Right renal cortex interstitium (tissue), 3 donors: ENCODE data around the gene RPTOR. TPM values are rescaled to one million over a fixed set of nuclear protein-coding genes. Genes with fewer than 3 reads are reported as not detected.

ENCODE experiments used
- DNase-seq, 3 donors: peaks; one replicate each; pipeline ENCODE4 v3.0.0-alpha.2; 2013; ENCODE audit warnings: low read depth in 3 of 3, low spot score in 2 of 3
- polyA plus RNA-seq, 3 donors: library from polyadenylated mRNA; unstranded; fragments of 120-200 nt; gene quantifications; one replicate each; pipeline ENCODE4 v1.2.1, GENCODE V29; 2013; ENCODE audit not compliant: insufficient read length in 3 of 3

RPTOR gene
- polyA plus RNA-seq, 3 donors, result 16.7 to 18.7 (median 17.1) TPM

DNA sequence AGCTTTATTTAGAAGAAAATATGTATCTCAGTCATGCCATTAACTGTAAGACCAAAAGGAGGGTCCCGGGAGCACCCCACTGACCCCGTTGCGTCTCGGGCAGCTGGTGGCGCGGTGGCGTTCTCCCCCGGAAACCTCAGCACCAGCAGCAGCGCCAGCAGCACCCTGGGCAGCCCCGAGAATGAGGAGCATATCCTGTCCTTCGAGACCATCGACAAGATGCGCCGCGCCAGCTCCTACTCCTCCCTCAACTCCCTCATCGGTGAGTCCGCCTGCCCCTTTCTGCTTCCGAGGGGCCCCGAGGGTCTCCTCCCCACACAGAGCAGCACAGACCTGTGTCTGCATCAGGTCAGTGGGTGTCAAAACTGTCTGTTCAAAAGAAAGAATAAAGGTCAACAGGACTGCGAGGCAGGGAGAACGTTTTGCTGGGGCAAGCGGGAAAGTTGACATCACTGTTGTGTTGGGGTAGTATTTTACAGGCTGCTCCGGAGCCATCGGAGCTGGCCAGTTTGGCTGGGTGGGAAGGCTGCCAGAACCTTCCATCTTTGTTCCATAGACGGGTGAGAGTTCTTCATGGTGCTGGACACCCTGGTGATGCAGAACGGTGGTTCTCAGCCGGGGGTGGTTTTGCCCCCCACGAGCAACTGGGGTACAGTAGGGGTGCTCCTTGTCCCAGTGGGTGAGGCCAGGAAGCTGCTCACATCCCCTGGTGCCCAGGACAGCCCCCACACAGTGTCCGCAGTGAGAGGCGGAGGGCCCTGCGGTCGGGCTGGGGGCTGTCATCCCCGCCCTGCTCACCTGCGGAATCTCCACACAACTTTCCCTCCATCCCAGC lies 349.2 kb downstream of the RPTOR start:
- DNase-seq, result no peak

DNA sequence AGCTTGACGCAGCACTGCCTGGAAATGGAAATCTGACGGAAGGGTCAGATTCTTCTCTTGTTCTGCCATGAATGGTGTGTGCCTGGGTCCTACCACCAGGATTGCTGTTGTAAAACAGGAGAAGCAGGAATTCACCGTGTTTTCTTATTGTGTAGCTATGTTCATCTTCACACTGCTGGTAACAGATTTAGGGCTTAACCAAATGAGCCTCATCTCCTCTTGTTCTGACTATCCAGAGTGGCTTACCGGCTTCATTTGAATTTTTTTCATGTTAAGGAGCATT lies 349.7 kb downstream of the RPTOR start:
- DNase-seq, result no peak

DNA sequence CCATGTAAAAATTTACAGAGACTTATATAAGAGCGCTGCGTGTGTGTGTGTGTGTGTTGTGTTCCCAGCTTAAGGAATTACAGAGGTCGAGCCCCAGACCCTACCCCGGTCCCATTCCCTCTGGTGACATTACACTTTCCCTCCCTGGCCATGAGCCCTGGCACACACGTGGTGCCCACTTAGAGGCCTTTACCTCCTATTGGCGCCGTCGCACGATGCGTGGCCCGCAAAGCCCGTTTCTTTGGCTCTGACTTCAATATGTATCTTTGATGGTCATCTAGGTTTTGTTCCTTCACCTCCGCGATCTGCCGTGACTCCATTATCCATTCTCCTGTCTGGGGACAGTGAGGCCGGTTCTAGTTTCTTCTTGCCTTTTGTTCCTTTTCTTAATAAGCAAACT lies 350.1 kb downstream of the RPTOR start:
- no peak for DNase-seq

DNA sequence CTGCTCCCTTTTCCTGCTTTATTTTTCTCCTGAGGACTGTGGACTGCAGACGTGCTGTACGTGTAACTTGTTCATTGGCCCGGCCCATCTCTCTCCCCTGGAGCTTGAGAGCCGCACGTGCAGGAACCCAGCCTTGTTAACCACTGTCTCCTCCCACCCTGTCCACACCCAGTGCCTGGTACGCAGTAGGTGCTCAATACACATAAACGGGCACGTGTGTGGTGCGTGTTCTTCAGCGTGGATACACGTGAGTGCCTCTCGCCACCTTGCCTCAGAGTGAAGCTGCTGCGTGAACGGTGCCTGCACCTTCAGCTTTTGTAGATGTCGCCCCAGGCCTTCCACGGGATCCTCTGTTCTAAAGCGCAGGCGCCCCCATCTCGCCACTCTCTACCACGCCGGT lies 350.7 kb downstream of the RPTOR start:
- no peak for DNase-seq

DNA sequence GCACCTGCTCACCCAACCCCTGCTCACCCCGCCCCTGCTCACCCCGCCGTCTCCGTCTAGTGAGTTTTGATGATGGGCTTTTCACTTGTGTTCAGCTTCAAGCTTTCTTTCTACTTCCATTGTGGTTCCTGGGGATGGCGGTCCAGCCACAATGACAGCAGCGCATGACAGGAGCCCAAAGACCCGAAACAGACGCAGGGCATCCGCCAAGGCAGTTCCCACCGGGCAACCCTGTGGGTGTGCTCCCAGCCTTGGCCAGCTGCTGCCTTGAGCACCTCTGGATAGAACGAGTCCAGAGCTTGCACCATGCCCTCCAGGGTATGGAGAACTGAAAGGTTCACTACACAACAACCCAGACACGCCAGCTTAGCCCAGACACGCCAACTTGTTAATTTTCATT lies 354.1 kb downstream of the RPTOR start:
- no peak for DNase-seq

DNA sequence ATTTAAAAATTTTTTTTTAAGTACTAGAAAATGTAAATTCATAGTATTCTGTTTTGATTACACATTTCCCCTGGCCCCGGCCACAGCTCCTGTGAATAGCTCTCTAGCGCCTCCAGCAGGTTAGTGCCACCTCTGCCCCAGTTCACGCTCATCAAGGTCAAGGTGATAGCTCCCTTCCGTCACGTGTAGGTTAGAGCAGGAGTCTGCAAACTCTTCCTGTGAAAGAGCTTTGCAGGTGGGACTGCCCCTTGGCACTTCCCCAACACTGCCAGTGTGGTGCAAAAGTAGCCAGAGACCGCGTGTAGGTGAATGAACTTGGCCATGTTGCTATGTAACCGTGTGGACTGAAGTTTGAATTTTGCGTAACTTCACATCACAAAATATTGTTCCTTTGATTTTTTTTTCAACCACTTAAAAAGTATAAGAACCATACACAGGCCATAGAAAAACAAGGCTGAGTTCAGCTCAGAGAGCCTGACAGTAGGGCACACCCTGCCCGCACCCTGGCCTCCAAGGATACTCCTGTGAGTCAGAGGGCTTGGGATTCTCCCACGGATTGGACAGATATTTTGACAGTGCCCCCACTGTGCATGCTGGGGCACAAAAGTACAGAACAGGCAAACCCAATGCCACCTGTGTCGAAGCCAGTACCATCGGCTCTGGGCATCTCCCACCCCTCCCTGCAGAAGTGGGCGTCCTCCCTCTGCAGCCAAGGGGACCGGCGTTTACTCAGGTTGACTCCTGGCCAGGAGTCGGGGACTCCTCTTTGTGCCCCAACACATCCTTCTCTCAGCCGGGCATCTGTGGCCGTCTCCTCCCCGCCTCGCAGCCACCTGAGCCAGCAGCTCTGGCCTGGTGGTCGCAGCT lies 355.0 kb downstream of the RPTOR start:
- no peak for DNase-seq

DNA sequence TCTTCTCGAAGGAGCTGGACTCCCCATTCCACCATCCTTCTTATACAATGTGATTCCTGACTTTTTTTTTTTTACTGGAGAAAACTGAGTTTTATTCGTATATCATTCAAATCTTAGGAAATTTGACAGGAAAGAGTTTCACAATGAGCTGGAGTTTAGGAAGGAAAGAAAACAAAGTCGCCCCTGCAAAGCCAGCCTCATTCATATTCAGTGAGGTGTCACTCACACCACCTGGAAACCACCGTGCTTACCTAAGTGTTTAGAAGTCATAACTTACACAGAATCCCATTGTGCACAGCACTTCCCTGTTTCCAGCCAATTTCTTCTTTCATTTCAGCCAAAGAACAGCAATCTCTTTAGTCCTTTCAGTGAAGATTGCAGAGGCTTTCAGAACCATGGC lies 356.7 kb downstream of the RPTOR start:
- DNase-seq, result no peak

DNA sequence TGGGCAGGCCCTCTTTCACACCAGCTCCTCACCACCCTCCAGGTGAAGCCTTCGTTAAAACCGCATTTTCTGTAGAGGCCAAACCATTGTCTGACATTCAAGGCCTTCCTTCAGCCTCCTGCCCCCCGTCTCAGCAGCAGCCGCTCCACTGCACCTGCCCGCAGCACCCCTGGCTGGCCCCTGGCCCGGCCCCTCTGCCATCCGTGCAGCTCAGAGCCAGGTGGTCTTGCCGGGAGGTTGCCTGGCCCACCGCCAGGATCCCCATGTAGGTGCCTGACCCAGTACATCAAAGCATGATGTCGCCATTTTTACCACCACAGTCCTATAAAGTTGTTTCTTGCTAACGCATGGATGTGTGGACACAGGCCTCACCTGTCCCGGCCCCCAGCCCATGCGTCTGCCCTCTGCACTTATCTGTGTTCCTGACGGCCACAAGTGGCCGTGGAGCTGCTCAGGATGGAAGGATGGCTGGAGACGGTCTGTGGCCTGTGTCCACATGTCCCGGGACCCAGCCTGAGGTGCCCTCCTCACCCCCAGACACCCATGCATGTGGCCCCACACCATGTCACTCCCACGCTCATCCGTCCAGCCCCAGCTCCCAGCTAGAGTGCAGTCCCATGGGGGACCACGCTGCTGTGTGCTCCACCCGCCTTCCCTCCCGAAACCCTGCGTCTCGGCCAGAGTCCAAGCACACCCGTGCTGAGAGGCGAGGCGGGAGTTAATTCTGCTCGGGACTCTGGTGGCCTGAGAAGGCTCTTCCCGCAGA lies 357.7 kb downstream of the RPTOR start:
- DNase-seq, result no peak

DNA sequence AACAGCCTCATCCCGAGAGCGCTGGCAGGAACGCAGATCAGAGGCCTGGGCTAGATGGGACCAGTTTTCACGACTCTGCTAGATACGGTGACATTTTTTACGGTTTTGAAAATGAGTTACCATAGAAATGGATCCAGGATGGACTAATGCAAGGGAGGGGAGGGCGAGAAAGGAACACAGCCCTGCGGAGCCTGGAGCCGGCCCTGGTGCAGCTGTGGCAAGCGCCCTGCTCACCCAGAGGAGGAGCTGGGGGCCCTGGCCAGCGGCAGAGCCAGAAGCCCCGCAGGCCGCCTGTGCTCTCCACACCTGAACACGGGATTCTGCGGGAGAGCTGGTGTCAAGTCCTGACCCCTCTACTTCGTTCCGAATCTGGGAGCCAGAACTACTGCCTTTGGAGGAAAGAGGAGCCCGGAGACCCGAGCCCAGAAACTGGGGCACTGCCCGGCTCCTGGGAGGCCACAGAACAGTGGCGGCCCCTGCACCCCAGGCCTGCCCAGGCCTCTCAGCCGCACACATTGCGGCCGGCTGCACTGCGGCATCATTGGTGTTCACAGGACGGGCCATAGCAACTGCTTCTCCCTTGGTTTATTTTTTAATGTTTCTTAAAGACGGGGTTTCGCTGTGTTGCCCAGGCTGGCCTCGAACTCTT lies 358.4 kb downstream of the RPTOR start:
- DNase-seq, result no peak

DNA sequence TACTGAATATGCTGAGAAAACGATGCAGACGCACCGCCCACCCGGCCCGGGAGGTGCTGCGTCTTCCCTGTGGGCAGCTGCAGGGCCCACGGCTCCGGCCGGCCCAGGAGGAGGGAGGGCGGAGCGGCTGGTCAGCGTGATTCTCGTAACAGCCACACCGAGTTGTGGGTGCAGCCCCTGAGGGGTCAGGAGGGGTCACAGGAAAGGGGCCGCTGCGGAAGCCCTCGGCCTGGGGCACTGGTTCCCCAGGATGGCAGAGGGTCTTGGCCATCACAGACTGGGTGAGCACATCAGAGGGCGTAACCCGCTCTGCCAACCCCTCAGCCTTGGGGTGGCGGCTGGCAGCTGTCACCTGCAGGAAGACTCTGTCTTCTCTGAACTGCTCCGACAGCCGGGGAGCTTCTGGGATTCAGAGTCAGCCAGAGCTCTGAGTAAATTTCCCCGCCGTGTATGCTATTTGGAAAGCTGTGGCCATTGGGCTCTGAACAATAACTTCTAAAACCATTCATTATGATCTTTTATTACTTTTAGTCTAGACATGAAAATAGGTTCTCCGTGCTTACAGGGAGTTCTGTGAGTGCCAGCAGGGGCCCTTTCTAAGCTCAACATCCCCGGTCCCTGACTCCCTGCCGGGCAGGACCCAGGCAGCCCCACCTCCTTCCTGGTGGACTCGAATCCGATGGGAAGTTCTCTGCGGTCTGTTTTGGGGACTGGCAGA lies 359.6 kb downstream of the RPTOR start:
- DNase-seq, result no peak

DNA sequence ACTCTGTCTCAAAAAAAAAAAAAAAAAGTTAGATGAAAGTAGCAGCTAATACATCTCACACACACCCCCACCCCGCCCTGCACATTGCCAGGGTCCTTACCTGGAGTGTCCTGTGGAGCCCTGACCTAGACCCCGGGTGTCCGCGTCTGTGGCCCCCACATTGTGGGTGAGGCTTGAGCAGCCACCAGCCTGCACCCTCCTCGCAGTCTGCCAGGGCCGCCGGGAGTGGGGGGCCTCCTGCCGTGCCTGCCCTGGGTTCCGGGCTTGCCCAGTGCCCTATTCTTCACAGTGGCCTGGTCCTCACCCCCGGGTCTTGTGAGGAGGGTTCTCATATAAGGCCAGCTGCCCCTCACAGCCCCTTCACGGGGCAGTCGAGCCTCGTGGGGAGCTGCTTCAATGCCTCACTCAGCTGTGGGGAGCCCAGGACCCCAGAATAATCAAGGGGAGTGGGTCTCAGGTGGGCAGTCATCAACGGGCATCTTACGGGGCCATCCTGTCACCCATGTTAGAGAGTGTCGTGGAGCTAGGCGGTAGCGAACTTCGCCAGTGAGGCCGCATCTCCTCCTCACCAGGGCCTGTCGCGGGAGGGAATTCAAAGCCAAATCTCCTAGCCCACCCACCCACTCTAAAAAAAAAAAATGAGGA lies 361.1 kb downstream of the RPTOR start:
- DNase-seq, result no peak

DNA sequence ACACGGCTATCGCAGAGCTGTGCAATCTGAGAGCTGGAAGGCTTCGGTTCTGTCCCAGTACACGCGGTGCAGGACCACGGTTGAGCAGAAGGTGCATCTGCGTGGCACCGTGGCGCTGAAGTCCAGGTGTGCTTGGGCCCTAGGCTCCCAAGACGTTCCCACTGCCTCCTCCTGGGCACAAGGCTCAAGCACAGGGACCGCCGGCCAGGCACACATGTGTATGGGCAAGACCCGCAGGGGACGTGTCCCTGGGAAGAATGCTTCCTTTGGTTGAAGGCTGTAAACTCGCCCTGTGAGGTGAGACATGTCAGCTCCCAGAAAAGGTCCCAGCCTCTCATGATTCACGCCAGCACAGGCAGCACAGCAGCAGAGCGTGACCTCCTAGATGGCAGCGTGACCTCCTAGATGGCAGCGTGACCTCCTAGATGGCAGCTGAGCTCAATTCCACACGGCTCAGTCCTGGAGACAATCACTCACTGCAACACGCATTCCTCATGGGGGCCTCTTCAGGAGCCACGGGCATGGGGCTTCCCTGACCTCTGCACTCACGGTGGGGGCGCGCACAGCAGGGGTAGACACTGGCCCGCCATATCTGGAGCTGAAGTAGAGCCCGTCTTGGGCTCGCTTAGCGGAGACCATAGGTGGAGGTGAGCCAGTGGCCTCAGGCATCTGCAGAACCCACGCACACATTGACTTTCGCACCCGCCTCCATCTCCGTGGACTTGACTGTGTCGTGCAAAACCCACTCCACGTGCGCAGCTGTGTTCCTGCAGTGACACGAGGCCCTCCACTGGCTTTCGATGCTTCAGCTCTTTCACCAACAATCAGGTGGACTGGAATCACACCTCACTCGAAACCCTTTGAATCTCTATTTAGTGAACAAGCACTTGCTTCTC lies 362.0 kb downstream of the RPTOR start:
- no peak for DNase-seq

DNA sequence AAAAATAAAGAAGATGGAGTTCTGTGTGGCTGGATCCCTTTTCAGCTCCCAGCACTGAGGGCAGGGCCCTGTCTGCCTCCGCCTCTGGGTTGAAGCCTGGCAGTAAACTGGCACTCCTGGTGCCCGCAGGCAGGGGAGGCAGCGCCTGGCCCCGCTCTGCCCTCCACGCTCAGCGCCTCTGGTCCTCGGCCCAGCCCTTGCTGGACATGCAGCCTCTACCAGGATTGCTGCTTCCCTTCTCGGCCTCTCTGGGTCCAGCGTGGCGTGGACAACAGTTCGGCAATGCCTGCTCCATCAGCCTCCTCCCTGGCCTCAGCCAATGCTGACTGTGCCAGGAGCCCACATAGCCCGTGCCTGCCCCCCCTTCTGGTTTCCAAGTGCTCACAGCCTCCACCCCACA lies 362.6 kb downstream of the RPTOR start:
- no peak for DNase-seq

DNA sequence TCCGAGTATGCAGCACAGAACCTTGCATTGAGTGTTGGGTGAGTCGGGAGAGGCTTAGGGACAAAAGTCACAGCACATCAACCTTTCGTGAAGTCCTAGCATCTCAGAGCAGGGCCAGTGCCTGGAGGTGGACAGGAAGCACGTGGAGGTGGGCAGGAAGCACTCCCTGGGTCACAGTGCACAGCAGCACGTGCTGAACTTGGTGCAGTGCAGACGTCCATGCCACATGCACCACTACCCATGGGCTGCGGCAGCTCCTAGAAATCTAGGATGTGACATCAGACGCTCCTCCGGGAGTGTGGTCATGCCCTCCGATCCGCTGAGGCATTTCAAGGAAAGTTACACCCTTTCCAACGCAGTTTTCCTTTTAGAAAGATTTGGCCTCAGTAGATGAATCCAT lies 363.6 kb downstream of the RPTOR start:
- no peak for DNase-seq

DNA sequence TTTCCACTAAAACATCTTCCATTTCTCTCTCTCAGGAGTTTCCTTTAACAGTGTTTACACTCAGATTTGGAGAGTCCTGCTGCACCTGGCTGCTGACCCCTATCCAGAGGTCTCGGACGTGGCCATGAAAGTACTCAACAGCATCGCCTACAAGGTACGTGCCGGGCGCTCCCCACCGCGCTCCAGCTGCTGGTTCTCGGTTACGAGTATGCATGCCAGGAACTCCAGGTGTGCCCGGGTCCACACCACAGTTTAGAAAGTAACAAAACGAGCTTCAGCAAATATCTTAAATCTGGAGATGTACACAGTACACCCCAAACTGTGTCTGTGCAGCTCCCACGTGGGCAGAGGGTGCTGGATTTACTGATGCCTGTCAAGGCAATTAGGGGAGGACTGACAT lies 364.1 kb downstream of the RPTOR start:
- no peak for DNase-seq

DNA sequence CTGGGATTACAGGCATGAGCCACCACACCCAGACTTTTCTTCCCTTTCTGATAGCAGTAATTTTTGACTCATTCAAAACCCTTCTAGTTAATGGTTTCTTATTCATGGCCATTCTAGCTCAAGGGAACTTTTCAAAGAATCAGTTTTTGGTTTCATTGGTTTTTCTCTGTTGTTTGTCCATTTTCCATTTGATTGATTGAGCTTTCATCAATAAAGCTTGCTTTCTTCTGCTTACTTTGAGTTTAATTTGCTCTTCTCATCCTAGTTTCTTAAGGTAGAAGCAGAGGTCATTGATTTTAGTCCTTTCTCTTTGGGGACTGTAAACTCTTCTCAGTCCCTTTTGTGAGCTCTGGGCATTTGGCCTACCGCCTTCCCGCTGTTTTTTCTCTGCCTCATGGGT lies 365.0 kb downstream of the RPTOR start:
- DNase-seq, result no peak

DNA sequence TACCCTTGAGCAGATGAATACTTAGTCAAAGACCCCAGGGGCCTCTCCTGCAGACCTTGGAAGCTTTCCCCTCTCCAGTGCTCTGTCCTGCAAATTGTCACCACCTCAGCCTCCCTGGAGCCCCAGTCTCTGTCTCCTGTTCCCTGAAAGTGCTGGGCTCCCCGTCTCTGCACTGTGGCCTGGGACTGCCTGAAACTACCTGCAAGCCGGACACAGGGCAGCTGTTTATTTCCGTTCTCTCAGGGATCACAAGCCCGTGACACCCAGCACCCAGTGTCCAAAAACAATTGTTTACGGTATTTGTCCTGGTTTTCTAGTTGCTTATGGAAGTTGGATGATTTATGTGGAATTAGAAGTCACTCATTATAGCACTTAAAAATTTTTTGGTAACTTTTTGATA lies 365.4 kb downstream of the RPTOR start:
- no peak for DNase-seq

DNA sequence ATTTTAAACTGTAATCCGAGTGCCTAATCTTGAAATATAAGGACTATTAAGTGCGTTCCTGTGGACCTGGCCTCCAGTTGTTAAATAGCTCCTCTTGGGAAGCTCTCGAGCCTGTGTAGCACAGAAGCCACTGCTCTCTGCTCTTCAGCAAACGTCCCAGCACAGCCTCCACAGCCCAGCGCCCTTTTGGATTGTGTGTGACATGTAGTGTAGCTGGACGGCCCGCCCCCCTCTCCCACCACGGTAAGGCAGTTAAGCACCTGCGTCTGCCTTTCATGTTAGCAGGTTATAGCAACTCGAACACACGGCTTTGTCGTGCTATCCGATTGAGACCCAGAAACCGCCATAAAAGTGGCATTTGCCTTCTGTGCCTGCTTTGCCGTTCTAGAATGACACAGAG lies 367.8 kb downstream of the RPTOR start:
- no peak for DNase-seq
